Body of pancreas (tissue), 4 donors: ENCODE data around the gene PDE2A. TPM values are rescaled to one million over a fixed set of nuclear protein-coding genes. Genes with fewer than 3 reads are reported as not detected.

ENCODE experiments used
- ATAC-seq: fragments of 150-250 bp; one replicate; pipeline ENCODE4 v1.9.1; 2016
- DNase-seq, 4 donors: peaks; one replicate each; pipeline ENCODE4 v3.0.0-alpha.2; 2019
- H3K27ac ChIP-seq, 4 donors: fragments of 200-600 bp; sonication (generic); 1 replicate in 3 of 4; 2 replicates in 1 of 4; pipeline versions ENCODE4 v1.5.1 to v1.6.1; 2016 to 2019; ENCODE audit warnings: mild to moderate bottlenecking in 1 of 4, mixed read lengths in 1 of 4, moderate library complexity in 1 of 4
- H3K27me3 ChIP-seq, 2 donors: fragments of 200-600 bp; sonication (generic); one replicate each; pipeline ENCODE4 v1.6.0; 2016; ENCODE audit warnings: mild to moderate bottlenecking in 1 of 2
- H3K36me3 ChIP-seq, 2 donors: fragments of 200-600 bp; sonication (generic); replicated peaks in 1 of 2; 2 replicates each; pipeline ENCODE4 v1.5.1; 2016; ENCODE audit warnings: low read depth in 2 of 2; ENCODE audit not compliant: insufficient read depth in 1 of 2
- H3K4me1 ChIP-seq: fragments of 200-600 bp; sonication (generic); one replicate; pipeline ENCODE4 v1.6.0; 2016
- H3K4me3 ChIP-seq, 2 donors: fragments of 200-600 bp; sonication (generic); 1 replicate in 1 of 2; 2 replicates in 1 of 2; pipeline ENCODE4 v1.5.1; 2016 to 2019
- H3K9me3 ChIP-seq, 3 donors: fragments of 200-600 bp; sonication (generic); 1 replicate in 2 of 3; 2 replicates in 1 of 3; pipeline ENCODE4 v1.5.1; 2016
- POLR2A ChIP-seq, 3 donors: fragments of 450-650 bp; IDR thresholded peaks; one replicate each; pipeline ENCODE4 v1.6.1; 2016; ENCODE audit warnings: antibody characterized with exemption in 3 of 3, mild to moderate bottlenecking in 2 of 3
- WGBS, 2 donors: methylation state at CpG; one replicate each; pipeline ENCODE4 v1.1.5; 2017; 5-methylcytosine and 5-hydroxymethylcytosine counted together
- intact Hi-C: fragments of 100-400 bp; cut with DNase I; formaldehyde crosslinking; loops from one replicate; pipeline ENCODE4 v1.15.1; 2023
- total RNA-seq, 2 donors: library from RNA; depleted of rRNA; stranded (reverse); fragments of >200 nt; gene quantifications; one replicate each; pipeline ENCODE4 v1.1.0, GENCODE V29; 2016
- TF ChIP-seq, protein P1 (sequence below), 7 experiments: fragments of 450-650 bp in 4 of 7; fragments of 200-600 bp in 3 of 7; sonication (generic) in 3 of 7; IDR thresholded peaks; one replicate each; pipeline ENCODE4 v1.5.1; 2016 to 2019; ENCODE audit warnings: antibody characterized with exemption in 7 of 7

Gene PDE2A
- total RNA-seq, 2 donors from 2014 or later, result 7.0 to 29.3 TPM

DNA sequence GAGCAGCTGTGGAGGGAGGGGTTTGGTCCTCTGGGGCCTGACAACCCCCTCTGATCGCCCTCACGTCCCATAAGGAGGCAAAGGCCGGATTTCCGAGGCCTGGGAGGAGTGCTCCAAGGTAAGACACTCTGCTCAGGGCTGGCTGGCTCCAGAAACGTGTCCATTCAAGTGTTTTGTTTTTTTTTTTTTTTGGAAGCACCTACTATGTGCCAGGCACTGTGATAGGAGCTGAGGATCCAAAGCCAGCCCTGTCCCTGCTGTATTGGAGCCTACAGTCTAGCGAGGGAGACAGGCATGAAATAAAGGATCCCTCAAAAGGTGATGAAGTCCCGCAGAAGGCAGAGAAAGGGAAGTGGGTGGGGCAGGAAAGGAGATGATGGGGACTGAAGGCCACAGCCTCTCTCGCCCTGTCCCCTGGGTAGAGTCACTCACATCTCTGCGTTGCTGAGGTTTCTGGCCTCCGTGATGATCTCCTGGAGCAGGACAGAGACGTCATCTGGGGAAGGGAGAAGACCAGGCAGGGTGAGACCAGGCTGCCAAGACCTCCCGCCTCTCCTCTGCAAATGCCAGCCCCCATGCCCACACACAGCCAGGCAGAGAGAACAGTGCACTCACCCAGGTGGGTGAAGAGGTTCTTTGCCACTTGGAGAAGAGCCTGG, 89.2 kb downstream of the PDE2A start:
- peaks cover 0 to 12% of the 10 kb centered on the region in 2 donors for H3K27me3 ChIP-seq
- intact Hi-C loops, result loop anchor here (5.0 kb wide), 2 partner anchors 62 to 97 kb away; no protein-coding TSS in a partner anchor
- peak overlapping the region in 1 of 4 donors; percentile 13 for H3K27ac ChIP-seq
- TF ChIP-seq, protein P1, sequence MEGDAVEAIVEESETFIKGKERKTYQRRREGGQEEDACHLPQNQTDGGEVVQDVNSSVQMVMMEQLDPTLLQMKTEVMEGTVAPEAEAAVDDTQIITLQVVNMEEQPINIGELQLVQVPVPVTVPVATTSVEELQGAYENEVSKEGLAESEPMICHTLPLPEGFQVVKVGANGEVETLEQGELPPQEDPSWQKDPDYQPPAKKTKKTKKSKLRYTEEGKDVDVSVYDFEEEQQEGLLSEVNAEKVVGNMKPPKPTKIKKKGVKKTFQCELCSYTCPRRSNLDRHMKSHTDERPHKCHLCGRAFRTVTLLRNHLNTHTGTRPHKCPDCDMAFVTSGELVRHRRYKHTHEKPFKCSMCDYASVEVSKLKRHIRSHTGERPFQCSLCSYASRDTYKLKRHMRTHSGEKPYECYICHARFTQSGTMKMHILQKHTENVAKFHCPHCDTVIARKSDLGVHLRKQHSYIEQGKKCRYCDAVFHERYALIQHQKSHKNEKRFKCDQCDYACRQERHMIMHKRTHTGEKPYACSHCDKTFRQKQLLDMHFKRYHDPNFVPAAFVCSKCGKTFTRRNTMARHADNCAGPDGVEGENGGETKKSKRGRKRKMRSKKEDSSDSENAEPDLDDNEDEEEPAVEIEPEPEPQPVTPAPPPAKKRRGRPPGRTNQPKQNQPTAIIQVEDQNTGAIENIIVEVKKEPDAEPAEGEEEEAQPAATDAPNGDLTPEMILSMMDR (IDR thresholded peaks at IDR 0.05), result no peak
- no peak for TF ChIP-seq POLR2A (IDR thresholded peaks at IDR 0.05)
- no peaks in the 10 kb centered on the region for H3K9me3 ChIP-seq
- no peak overlapping the region for H3K4me3 ChIP-seq
- 23 to 35% methylated on average over 12 of the region's 12 CpGs for WGBS, 2 donors
- H3K4me1 ChIP-seq, result peaks cover 14% of the 10 kb centered on the region
- ATAC-seq (no peak), DNase-seq (no peak)
- H3K36me3 ChIP-seq, result no peaks in the 10 kb centered on the region

DNA sequence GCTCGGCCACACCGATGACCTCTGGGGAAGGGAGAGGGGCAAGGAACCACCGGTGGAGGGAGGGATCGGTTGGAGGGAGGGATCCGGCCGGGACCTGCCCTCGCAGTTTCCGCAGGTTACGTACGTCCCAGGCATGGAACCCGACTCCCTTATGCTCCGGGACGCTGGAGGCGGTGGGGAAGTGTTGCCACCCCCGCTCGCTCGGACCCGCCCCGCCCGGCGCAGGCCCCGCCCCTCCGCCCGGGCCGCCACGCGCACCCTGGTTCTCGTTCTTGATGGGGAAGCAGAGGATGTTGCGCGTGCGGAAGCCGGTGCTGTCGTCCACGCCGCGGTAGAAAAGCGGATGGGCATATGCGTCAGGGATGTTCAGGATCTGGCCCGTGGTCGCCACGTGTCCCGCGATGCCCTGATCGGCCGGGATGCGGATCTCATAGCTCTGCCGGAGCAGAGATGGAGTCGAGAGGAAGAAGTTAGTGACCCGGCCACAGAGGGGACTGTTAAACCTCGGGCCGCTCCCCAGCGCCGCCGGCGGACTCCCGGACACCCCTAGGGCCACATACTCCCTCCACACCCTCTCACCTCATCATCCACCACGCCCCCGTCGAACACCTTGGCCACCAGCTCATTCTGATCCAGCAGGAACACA, 89.8 kb downstream of the PDE2A start:
- intact Hi-C loops, result no loop called here
- WGBS, 2 donors, result 7 to 41% methylated on average over 17 to 52 of the region's 59 CpGs
- H3K27me3 ChIP-seq, result peaks cover 0 to 12% of the 10 kb centered on the region in 2 donors
- H3K9me3 ChIP-seq, result no peaks in the 10 kb centered on the region
- peak in 3 of 4 donors; percentile 27 to 79 (median 32) for DNase-seq
- peaks cover 9% of the 10 kb centered on the region for H3K4me1 ChIP-seq
- H3K4me3 ChIP-seq, result no peak overlapping the region
- H3K36me3 ChIP-seq, result no peaks in the 10 kb centered on the region
- H3K27ac ChIP-seq, result peak overlapping the region in 1 of 4 donors; percentile 13
- ATAC-seq, result no peak
- TF ChIP-seq POLR2A (IDR thresholded peaks at IDR 0.05), result peak in 1 of 3 donors; percentile 15
- TF ChIP-seq, protein P1 (IDR thresholded peaks at IDR 0.05), result no peak

DNA sequence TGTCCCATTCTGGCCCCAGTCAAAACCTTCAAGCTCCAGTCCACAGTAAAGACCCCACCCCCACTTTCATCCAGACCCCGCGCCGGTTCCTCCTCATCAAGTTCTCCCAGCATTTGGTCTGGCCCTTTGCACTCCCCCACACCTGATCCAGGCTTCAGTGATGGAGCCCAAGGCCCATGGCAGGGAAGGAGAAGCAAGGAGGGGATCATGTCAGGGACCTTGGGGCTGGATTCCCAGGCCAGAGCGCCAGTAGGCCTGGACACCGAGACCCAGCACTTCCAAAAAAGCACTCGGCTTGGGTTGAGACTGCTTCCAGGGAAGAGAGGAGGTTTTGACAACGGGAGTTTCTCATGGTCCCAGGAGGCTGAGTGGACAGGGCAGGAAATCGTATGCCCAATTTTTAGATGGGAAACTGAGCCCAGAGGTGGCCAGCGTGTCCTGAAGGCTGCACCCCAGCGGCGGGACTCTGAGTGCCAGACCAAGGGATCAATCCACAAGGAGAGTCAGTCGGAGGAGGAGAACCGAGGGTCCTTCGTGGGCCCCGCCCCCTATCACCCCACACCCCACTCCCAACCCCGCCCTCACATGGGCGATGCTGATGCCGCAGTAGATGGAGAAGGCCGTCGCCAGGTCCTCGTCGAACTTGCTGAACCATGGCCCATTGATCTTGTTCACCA, 90.5 kb downstream of the PDE2A start:
- H3K4me3 ChIP-seq, result no peak overlapping the region
- peaks cover 0 to 12% of the 10 kb centered on the region in 2 donors for H3K27me3 ChIP-seq
- H3K27ac ChIP-seq, result no peak overlapping the region
- DNase-seq, result peak in 1 of 4 donors; percentile 3
- no peaks in the 10 kb centered on the region for H3K36me3 ChIP-seq
- intact Hi-C loops, result no loop called here
- H3K9me3 ChIP-seq, result no peaks in the 10 kb centered on the region
- TF ChIP-seq, protein P1 (IDR thresholded peaks at IDR 0.05), result no peak
- TF ChIP-seq POLR2A (IDR thresholded peaks at IDR 0.05), result no peak
- ATAC-seq, result no peak
- H3K4me1 ChIP-seq, result peaks cover 9% of the 10 kb centered on the region
- 54 to 86% methylated on average over 12 to 22 of the region's 22 CpGs for WGBS, 2 donors

DNA sequence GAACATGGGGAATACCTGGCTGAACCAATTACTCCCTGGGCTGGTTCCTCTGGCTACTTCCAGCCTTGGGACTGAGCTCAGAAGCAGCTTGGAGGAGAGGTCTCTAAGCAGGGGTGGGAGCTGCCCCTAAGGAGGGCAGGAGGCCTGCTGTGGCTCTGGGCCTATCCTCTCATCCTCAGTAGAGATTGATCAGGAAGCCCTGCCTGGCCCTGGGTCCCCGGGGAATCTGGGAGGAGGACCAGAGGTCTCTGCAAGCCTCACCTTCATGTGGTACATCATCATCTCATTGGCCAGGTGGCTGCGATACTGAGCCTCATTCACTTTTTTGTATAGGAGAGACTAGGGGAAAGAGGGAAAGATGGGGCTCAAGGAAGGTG, 91.1 kb downstream of the PDE2A start:
- H3K36me3 ChIP-seq, result no peaks in the 10 kb centered on the region
- no peak for ATAC-seq
- 59 to 88% methylated on average over 2 of the region's 2 CpGs for WGBS, 2 donors
- no peaks in the 10 kb centered on the region for H3K9me3 ChIP-seq
- H3K27ac ChIP-seq, result no peak overlapping the region
- intact Hi-C loops, result no loop called here
- peaks cover 9% of the 10 kb centered on the region for H3K4me1 ChIP-seq
- TF ChIP-seq, protein P1 (IDR thresholded peaks at IDR 0.05), result no peak
- no peak for TF ChIP-seq POLR2A (IDR thresholded peaks at IDR 0.05)
- peak in 1 of 4 donors; percentile 5 for DNase-seq
- peaks cover 0 to 12% of the 10 kb centered on the region in 2 donors for H3K27me3 ChIP-seq
- H3K4me3 ChIP-seq, result no peak overlapping the region
